Ammon's horn (tissue), 1 donor: ENCODE results near the gene TNS3.
A peak's percentile ranks its signal among the peaks of the same experiment; 100 is the strongest.

Source experiments
- DNase-seq: peaks from one replicate; pipeline ENCODE4 v3.0.0-alpha.2; 2016; ENCODE audit warnings: low spot score

TNS3 gene

GRCh38 chr7:47347346-47347745 is 234.6 kb downstream of the TNS3 start:
- no peak for DNase-seq

GRCh38 chr7:47346377-47346914 is 235.5 kb downstream of the TNS3 start:
- DNase-seq = no peak

- no peak for DNase-seq
Measured at GRCh38 chr7:47345857-47346298, 236.0 kb downstream of the TNS3 start.

- no peak for DNase-seq
Measured at GRCh38 chr7:47344171-47344955, 237.5 kb downstream of the TNS3 start.

GRCh38 chr7:47343061-47343455 is 238.9 kb downstream of the TNS3 start:
- no peak for DNase-seq

GRCh38 chr7:47342296-47343060 is 239.4 kb downstream of the TNS3 start:
- DNase-seq = no peak

- DNase-seq = no peak
Measured at GRCh38 chr7:47340517-47340916, 241.4 kb downstream of the TNS3 start.

GRCh38 chr7:47338026-47338425 is 243.9 kb downstream of the TNS3 start:
- DNase-seq = no peak

GRCh38 chr7:47337531-47337930 is 244.4 kb downstream of the TNS3 start:
- no peak for DNase-seq

- DNase-seq = no peak
Measured at GRCh38 chr7:47336472-47337425, 245.2 kb downstream of the TNS3 start.

GRCh38 chr7:47335557-47336471 is 246.1 kb downstream of the TNS3 start:
- DNase-seq = peak; percentile 86

GRCh38 chr7:47335071-47335470 is 246.8 kb downstream of the TNS3 start:
- no peak for DNase-seq

- DNase-seq = no peak
Measured at GRCh38 chr7:47333959-47334358, 248.0 kb downstream of the TNS3 start.

- DNase-seq = no peak
Measured at GRCh38 chr7:47333554-47333887, 248.4 kb downstream of the TNS3 start.

GRCh38 chr7:47332681-47333553 is 249.0 kb downstream of the TNS3 start:
- DNase-seq = no peak

GRCh38 chr7:47332213-47332612 is 249.7 kb downstream of the TNS3 start:
- DNase-seq = no peak

- no peak for DNase-seq
Measured at GRCh38 chr7:47331179-47331565, 250.7 kb downstream of the TNS3 start.

- no peak for DNase-seq
Measured at GRCh38 chr7:47330561-47331178, 251.2 kb downstream of the TNS3 start.

- no peak for DNase-seq
Measured at GRCh38 chr7:47330026-47330425, 251.9 kb downstream of the TNS3 start.
